K562 (cell line): ENCODE measurements around the gene REEP2. TPM values are rescaled to one million over a fixed set of nuclear protein-coding genes. Genes with fewer than 3 reads are reported as not detected.

Source experiments
- CBX3 ChIP-seq, 2 experiments: IDR thresholded peaks; 1 replicate in 1 of 2; 2 replicates in 1 of 2; pipeline ENCODE4 v1.6.1; 2012; ENCODE audit warnings: inconsistent platforms in 2 of 2, low read length in 2 of 2, borderline replicate concordance in 1 of 2, control low read depth in 1 of 2
- CCNT2 ChIP-seq: IDR thresholded peaks from 2 replicates; pipeline ENCODE4 v1.6.1; 2011; ENCODE audit warnings: borderline replicate concordance, low read depth, mild to moderate bottlenecking, moderate library complexity, mixed read lengths, low read length; ENCODE audit not compliant: insufficient read length; ENCODE audit errors: extremely low read depth
- CHD1 ChIP-seq: fragments of 200-600 bp; sonication (generic); IDR thresholded peaks from one replicate; pipeline ENCODE4 v1.6.1; 2012; ENCODE audit warnings: mild to moderate bottlenecking, moderate library complexity, low read length, inconsistent platforms
- NEUROD1 ChIP-seq: fragments of 150-350 bp; IDR thresholded peaks from 2 replicates; pipeline ENCODE4 v1.6.1; 2014; ENCODE audit warnings: borderline replicate concordance, low read length, low read depth; ENCODE audit not compliant: partially characterized antibody
- NR2C2 ChIP-seq, 2 experiments: fragments of 200-800 bp in 1 of 2; sonication (Bioruptor generic) in 1 of 2; sonication (generic) in 1 of 2; formaldehyde crosslinking in 1 of 2; IDR thresholded peaks; 2 replicates each; pipeline versions ENCODE4 v1.6.1 to v1.8.0; 2016 to 2022; ENCODE audit warnings: mild to moderate bottlenecking in 1 of 2, missing compliant biosample characterization in 1 of 2, missing genetic modification characterization in 1 of 2, missing genetic modification reagents in 1 of 2
- PRMT5 ChIP-seq: sonication (generic); formaldehyde crosslinking; IDR thresholded peaks from 2 replicates; pipeline ENCODE4 v1.5.0; 2020; ENCODE audit warnings: missing genetic modification reagents
- SMARCC2 ChIP-seq: fragments of 450-650 bp; IDR thresholded peaks from 2 replicates; pipeline ENCODE4 v1.6.1; 2017; ENCODE audit warnings: antibody characterized with exemption, moderate library complexity, mild to moderate bottlenecking, low read depth
- SMC3 ChIP-seq: conservative IDR thresholded peaks from 2 replicates; pipeline ENCODE4 v1.6.1; 2011; ENCODE audit warnings: low read depth, low read length, improper control_type of control experiment; ENCODE audit not compliant: insufficient read depth
- SNRNP70 ChIP-seq: fragments of 200-400 bp; formaldehyde crosslinking; optimal IDR thresholded peaks from 2 replicates; pipeline ENCODE3; 2017; ENCODE audit warnings: low read depth, low read length
- SRSF9 ChIP-seq: fragments of 200-400 bp; formaldehyde crosslinking; IDR thresholded peaks from 2 replicates; pipeline ENCODE4 v1.6.1; 2017; ENCODE audit warnings: low read depth, low read length, borderline replicate concordance
- STAT5A ChIP-seq: IDR thresholded peaks from 2 replicates; pipeline ENCODE4 v1.6.1; 2012; ENCODE audit warnings: low read length, inconsistent platforms, borderline replicate concordance
- TAF1 ChIP-seq: IDR thresholded peaks from 2 replicates; pipeline ENCODE4 v1.6.1; 2011; ENCODE audit warnings: mild to moderate bottlenecking, low read length, moderate library complexity; ENCODE audit not compliant: insufficient read depth, control insufficient read depth, severe bottlenecking; ENCODE audit errors: extremely low read depth
- TAF15 ChIP-seq: fragments of 200-400 bp; formaldehyde crosslinking; IDR thresholded peaks from 2 replicates; pipeline ENCODE4 v1.6.1; 2017; ENCODE audit warnings: mild to moderate bottlenecking, low read depth, low read length, moderate library complexity
- TEAD1 ChIP-seq, 2 experiments: fragments of 450-650 bp in 1 of 2; sonication (generic) in 1 of 2; formaldehyde crosslinking; IDR thresholded peaks; 2 replicates each; pipeline versions ENCODE4 v1.4.0 to v1.8.0; 2020 to 2022; ENCODE audit warnings: mild to moderate bottlenecking in 2 of 2, missing genetic modification reagents in 1 of 2
- THRAP3 ChIP-seq: fragments of 450-650 bp; IDR thresholded peaks from 2 replicates; pipeline ENCODE4 v1.6.1; 2016; ENCODE audit warnings: mild to moderate bottlenecking, inconsistent platforms, borderline replicate concordance
- ZBTB33 ChIP-seq: sonication (generic); formaldehyde crosslinking; IDR thresholded peaks from 2 replicates; pipeline ENCODE4 v1.8.1; 2023; ENCODE audit warnings: mild to moderate bottlenecking, missing genetic modification reagents
- ZBTB8A ChIP-seq: fragments of 450-650 bp; IDR thresholded peaks from 2 replicates; pipeline ENCODE4 v1.6.1; 2018; ENCODE audit warnings: mild to moderate bottlenecking, moderate library complexity; ENCODE audit not compliant: partially characterized antibody
- ZC3H8 ChIP-seq: fragments of 450-650 bp; IDR thresholded peaks from 2 replicates; pipeline ENCODE4 v1.6.1; 2017
- ZKSCAN8 ChIP-seq: fragments of 200-800 bp; sonication (Bioruptor generic); IDR thresholded peaks from 2 replicates; pipeline ENCODE4 v1.6.1; 2016; ENCODE audit warnings: missing genetic modification characterization, missing compliant biosample characterization
- ZNF124 ChIP-seq: sonication (generic); formaldehyde crosslinking; IDR thresholded peaks from 2 replicates; pipeline ENCODE4 v1.8.1; 2022; ENCODE audit warnings: missing genetic modification reagents
- ZNF263 ChIP-seq: sonication (generic); formaldehyde crosslinking; IDR thresholded peaks from 2 replicates; pipeline ENCODE4 v1.8.0; 2022; ENCODE audit warnings: mild to moderate bottlenecking, missing genetic modification reagents, borderline replicate concordance
- ZNF695 ChIP-seq: fragments of 450-650 bp; formaldehyde crosslinking; IDR thresholded peaks from 2 replicates; pipeline ENCODE4 v1.4.0; 2020; ENCODE audit warnings: mild to moderate bottlenecking, moderate library complexity
- polyA plus RNA-seq, 8 experiments: library from polyadenylated mRNA; depleted of rRNA in 4 of 8; stranded (reverse) in 5 of 8; unstranded in 3 of 8; fragments of >200 nt; fragmentation: Nextera tagmentation in 2 of 8; fragmentation: Illumina TruSeq in 1 of 8; extraction: Ambion mirVana in 2 of 8; extraction: Trizol in 1 of 8; gene quantifications; 2 replicates each; pipeline versions ENCODE4 v1.2.1 to v1.2.3, GENCODE V29; 2011 to 2014; ENCODE audit warnings: inconsistent platforms in 1 of 8, missing spikeins in 1 of 8
- total RNA-seq, 7 experiments: library from RNA; depleted of rRNA in 6 of 7; stranded (reverse); fragments of >200 nt in 6 of 7; fragmentation: Illumina TruSeq in 2 of 7; extraction: Trizol in 2 of 7; gene quantifications; 2 replicates each; pipeline versions ENCODE4 v1.2.1 to v1.2.3, GENCODE V29; 2011 to 2021; ENCODE audit warnings: low replicate concordance in 1 of 7
- TF ChIP-seq, protein P1 (sequence below): fragments of 250-450 bp; sonication (Bioruptor Pico); IDR thresholded peaks from 2 replicates; pipeline ENCODE4 v1.8.0; 2021; ENCODE audit warnings: mild to moderate bottlenecking, moderate library complexity
- TF ChIP-seq, protein P2 (sequence below): fragments of 450-650 bp; formaldehyde crosslinking; IDR thresholded peaks from 2 replicates; pipeline ENCODE4 v1.4.0; 2022; ENCODE audit warnings: missing genetic modification characterization

Gene REEP2
- total and polyA plus RNA-seq, 9 of the 15 experiments (the other 6 are each of a cell fraction or from before 2014, with no cell fraction given) = 0.03 to 1.1 (median 0.12) TPM; not detected in 1

- TF ChIP-seq CCNT2 (no peak), THRAP3 (no peak), ZNF124 (CRISPR knock-in tag) (no peak), TAF15 (no peak), SMC3 (no peak), TAF1 (peak; percentile 27), SRSF9 (no peak), NEUROD1 (no peak), CBX3 (IDR thresholded peaks at IDR 0.05; ENCODE audit: borderline replicate concordance in 1 of 2, low read length in 2 of 2) (no peak), SNRNP70 (no peak), ZBTB33 (CRISPR knock-in tag) (peak; percentile 59), ZC3H8 (no peak), PRMT5 (CRISPR knock-in tag) (no peak), ZNF695 (CRISPR knock-in tag) (no peak), CHD1 (peak; percentile 37), SMARCC2 (no peak), TEAD1 (CRISPR knock-in tag; IDR thresholded peaks at IDR 0.05) (no peak), NR2C2 (CRISPR knock-in tag; IDR thresholded peaks at IDR 0.05) (no peak), NR2C2 (tag; IDR thresholded peaks at IDR 0.05) (no peak), ZBTB8A (no peak), ZNF263 (no peak), ZKSCAN8 (CRISPR knock-in tag) (no peak), STAT5A (no peak)
- TF ChIP-seq, protein P1, sequence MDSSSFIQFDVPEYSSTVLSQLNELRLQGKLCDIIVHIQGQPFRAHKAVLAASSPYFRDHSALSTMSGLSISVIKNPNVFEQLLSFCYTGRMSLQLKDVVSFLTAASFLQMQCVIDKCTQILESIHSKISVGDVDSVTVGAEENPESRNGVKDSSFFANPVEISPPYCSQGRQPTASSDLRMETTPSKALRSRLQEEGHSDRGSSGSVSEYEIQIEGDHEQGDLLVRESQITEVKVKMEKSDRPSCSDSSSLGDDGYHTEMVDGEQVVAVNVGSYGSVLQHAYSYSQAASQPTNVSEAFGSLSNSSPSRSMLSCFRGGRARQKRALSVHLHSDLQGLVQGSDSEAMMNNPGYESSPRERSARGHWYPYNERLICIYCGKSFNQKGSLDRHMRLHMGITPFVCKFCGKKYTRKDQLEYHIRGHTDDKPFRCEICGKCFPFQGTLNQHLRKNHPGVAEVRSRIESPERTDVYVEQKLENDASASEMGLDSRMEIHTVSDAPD = no peak
- TF ChIP-seq, protein P2, sequence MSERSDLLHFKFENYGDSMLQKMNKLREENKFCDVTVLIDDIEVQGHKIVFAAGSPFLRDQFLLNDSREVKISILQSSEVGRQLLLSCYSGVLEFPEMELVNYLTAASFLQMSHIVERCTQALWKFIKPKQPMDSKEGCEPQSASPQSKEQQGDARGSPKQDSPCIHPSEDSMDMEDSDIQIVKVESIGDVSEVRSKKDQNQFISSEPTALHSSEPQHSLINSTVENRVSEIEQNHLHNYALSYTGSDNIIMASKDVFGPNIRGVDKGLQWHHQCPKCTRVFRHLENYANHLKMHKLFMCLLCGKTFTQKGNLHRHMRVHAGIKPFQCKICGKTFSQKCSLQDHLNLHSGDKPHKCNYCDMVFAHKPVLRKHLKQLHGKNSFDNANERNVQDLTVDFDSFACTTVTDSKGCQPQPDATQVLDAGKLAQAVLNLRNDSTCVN = 0 out of 2 replicates have a peak, but pooled peaks have one; percentile 32
Measured at GRCh38 chr5:138463419-138464007, 24.7 kb downstream of the REEP2 start (continued).
